MM.1S (cell line): ENCODE measurements around the gene AMMECR1L.

ENCODE experiments used
- EZH2 ChIP-seq: fragments of 300-600 bp; sonication (generic); optimal IDR thresholded peaks from 2 replicates; pipeline ENCODE3; 2017; ENCODE audit warnings: low read depth, mild to moderate bottlenecking, antibody characterized with exemption, low read length, mixed read lengths
- EZH2phosphoT487 ChIP-seq: fragments of 300-600 bp; sonication (generic); IDR thresholded peaks from 2 replicates; pipeline ENCODE4 v1.6.1; 2018; ENCODE audit warnings: antibody characterized with exemption, low read length
- TF ChIP-seq, protein P1 (sequence below): fragments of 300-600 bp; sonication (generic); IDR thresholded peaks from 2 replicates; pipeline ENCODE4 v1.5.1; 2016; ENCODE audit warnings: antibody characterized with exemption, low read length, mixed read lengths

GRCh38 chr2:127887082-127887775 lies 1.5 kb upstream of the AMMECR1L start:
- TF ChIP-seq, protein P1, sequence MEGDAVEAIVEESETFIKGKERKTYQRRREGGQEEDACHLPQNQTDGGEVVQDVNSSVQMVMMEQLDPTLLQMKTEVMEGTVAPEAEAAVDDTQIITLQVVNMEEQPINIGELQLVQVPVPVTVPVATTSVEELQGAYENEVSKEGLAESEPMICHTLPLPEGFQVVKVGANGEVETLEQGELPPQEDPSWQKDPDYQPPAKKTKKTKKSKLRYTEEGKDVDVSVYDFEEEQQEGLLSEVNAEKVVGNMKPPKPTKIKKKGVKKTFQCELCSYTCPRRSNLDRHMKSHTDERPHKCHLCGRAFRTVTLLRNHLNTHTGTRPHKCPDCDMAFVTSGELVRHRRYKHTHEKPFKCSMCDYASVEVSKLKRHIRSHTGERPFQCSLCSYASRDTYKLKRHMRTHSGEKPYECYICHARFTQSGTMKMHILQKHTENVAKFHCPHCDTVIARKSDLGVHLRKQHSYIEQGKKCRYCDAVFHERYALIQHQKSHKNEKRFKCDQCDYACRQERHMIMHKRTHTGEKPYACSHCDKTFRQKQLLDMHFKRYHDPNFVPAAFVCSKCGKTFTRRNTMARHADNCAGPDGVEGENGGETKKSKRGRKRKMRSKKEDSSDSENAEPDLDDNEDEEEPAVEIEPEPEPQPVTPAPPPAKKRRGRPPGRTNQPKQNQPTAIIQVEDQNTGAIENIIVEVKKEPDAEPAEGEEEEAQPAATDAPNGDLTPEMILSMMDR = no peak
- TF ChIP-seq EZH2phosphoT487 = no peak
- TF ChIP-seq EZH2 = no peak
